Putamen (tissue), 1 donor: ENCODE results near the gene MTMR1.

ENCODE experiments used
- DNase-seq: peaks from one replicate; pipeline ENCODE4 v3.0.0-alpha.2; 2016; ENCODE audit warnings: low spot score

MTMR1 gene

GRCh38 chrX:150696866-150697265 lies 3.7 kb downstream of the MTMR1 start:
- no peak for DNase-seq

GRCh38 chrX:150697641-150698040 lies 4.4 kb downstream of the MTMR1 start:
- no peak for DNase-seq

DNA sequence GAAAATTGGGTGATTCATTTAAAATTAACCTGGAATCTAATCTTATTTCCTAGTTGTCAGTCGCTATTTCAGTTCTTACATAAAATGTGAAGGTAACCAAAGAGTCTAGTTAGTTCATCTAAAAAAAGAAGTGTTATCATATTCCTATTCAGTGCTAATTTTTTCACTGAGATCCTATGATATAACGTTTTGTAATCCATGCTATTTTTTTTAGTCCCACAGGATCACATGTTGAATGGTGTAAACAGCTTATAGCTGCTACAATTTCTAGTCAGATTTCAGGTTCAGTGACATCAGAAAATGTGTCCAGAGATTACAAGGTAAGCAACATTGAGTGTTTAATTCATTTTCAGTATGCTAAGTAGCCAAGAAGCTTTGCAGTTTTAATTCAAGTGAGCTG lies 5.8 kb downstream of the MTMR1 start:
- no peak for DNase-seq

DNA sequence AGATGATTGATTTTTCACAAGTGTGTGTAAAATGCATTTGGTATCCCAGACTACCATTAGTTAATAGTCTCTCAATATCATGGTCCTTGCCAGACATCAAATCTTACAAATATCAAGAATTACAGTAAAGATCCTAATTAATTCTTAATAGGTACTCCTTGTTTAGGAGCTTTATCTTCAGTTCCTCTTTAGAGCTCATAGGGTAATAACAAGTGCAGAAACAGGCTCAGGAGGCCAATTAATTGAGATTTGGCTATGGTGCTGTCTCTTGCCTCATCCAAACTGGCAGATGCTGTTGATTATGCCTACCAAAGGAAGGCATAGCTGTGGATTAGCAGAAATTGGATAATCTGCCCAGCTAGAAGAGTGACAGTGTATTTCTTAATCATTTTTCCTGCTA lies 6.9 kb downstream of the MTMR1 start:
- DNase-seq, result no peak

DNA sequence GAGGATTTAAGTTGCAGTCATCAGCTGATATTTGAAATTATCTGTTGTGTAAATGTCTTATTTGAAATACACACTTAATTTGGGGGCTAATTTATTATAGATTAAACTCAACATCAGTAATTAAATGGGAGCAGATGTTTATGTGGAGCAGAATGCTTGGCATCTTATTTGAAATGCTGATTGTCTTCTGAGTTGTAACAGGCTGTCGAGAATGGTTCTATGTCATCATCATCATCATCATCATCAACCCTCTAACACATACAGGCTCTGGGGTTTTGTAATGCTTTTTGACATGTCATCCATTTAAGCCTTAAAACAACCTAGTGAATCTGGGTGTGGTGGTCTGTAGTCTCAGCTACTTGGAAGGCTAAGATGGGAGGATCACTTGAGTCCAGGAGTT lies 8.2 kb downstream of the MTMR1 start:
- no peak for DNase-seq

DNA sequence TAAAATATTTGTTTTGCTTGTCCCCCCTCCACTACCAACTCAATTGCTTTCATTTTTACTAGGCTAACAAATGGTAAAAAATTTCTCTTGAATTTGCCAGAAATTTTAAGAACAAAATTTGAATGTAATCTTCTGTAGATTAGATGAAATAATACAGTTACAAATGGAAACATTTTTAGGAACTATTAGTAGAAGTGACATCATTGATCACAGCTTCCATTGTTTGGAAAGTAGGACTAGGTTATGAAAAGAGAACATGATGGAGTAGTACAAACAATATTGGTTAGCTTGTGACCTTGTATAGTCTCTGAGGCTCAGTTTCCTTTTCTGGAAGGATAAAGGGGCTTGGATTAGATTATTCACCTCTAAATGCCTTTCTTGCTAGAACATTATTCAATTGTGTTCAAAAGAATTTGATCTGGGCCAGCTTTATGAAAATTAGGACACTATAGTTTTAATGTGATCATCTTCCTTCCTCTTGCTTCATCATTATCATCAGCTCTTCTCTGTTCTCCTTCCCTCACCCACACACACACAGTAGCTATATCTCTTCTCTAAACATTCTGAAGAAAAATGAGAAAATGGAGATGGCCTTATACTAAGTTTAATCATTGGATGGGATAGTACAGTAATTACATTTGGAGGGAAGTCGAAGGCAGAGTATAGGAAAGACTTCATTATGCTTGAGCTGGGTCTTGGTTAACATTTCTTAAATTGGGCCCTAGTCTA lies 9.9 kb downstream of the MTMR1 start:
- DNase-seq, result no peak

DNA sequence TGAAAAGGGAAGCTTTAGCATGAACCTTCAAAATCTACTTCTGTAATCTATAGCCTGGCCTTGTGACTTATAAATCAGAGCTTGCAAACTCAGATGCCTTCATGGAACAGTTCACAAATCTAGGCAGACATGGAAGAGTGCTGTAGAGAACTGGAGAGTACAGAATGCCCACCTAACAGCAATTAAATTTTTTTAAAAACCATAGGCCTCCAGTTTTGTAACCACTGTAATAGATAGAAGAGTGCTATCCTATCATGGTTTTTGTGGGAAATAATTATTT lies 10.4 kb downstream of the MTMR1 start:
- DNase-seq, result no peak

DNA sequence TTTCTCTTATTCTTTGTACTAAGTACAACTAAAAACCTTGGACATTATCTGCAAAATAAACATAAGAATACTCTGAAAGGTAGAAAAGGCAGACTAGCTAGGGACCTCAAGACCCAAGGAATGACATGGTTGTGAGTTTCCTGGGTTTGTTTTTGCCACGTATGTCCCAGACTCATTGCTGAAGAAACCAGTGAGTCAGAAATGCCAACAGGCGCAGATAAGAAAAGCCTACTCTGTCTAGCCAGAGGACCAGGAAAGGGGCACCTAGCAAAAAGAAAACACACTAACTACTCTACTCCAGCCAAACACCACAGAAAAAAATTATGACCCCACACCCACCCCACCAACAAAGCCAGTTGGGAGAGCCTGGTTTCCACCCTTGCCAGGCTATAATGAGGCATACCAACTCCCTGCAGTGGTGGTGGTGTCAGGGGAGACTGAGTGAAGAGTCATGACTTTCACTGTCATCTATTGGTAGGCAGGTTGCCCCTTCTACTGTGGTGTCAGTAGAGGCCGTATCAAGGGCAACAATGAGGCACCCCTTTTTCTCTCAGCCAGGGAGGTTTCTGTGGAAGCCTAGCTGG lies 10.9 kb downstream of the MTMR1 start:
- no peak for DNase-seq

DNA sequence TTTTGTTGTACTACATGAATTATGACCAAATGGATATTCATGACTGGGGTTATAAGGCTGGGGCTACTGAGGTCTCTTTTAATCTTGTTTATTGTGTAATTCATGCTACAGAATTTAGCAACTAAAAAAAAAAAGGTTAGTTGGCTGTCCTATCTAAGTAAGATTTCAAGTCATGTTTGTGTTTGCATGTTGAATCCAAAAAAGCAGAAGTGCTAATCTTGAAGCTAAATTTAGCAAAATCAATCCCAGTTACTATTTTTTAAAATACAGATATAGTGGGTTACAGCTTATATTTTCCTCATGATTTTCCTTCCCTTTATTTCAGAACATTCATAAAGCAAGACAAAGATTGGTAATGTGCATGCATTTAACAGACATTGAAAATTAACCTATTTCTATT lies 19.4 kb downstream of the MTMR1 start:
- DNase-seq, result no peak

GRCh38 chrX:150715184-150715583 lies 22.0 kb downstream of the MTMR1 start:
- DNase-seq, result no peak

DNA sequence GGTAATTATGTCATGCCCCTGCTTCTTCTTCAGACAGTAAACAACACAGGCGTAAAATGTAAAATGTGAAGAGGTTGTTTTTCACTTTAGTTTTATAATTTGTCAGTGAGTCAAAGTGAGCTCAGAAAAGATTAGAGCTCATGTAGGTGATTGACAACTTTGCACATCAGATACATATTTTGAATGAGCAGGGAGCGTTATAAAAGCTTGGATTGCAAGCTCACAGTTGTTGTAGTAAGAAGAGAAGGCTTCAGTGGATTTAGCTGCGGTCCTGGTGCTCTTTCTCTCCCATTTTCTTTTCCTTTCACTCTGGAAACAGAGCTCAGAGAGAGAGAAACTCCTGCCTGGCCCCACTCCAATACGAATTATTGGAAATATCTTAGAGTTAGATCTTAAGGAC lies 26.4 kb downstream of the MTMR1 start:
- no peak for DNase-seq

DNA sequence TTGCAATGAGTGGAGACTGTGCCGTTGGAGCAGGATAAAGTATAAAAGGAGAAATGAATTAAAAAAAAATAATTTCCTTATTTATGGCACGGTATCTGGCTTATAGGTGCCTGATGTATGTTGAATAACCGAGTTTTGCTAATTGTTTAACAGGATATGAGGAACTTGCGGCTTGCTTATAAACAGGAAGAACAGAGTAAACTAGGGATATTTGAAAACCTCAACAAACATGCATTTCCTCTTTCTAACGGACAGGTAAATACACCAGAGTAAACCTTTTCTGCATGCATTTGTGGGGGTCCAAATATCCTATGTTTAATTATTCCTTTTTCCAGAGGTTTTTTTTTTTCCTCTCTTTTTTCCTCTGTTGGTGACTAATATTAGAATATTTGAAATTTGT lies 36.8 kb downstream of the MTMR1 start:
- DNase-seq, result no peak

- no peak for DNase-seq
These were observed 37.5 kb downstream of the MTMR1 start for GRCh38 chrX:150730719-150731118.

DNA sequence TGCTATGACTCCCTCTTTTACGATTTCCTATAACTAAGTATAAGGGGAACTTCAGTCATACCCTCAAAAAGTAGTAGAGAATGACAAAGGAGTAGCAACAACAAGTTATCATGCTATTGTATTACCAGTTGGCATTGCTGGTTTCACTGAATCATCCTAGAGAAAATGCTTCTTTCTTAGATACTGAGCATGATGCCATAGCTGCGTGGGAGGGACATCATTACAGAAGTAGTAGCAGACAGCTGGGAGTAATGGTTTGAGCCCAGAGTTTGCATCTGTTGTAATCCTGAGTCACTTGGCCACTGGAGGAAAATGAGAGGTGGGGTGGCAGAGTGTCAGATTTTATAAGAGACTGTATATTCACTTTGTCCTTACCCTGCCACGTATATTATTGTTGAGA lies 38.6 kb downstream of the MTMR1 start:
- DNase-seq, result no peak

DNA sequence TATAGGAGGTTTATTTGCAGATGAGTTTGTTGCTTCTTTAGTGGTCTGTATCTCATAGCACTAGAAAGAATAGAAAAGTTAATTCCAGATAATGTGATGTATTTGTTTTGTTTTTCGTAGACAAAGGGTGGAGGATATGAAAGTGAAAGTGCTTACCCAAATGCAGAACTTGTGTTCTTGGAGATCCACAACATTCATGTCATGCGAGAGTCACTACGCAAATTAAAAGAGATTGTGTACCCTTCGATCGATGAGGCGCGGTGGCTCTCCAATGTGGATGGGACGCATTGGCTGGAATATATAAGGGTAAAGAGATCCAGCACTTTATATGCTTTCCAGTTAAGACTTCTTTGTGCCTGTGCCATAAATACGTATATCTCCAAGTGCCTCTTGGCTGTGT lies 43.3 kb downstream of the MTMR1 start:
- DNase-seq, result no peak

DNA sequence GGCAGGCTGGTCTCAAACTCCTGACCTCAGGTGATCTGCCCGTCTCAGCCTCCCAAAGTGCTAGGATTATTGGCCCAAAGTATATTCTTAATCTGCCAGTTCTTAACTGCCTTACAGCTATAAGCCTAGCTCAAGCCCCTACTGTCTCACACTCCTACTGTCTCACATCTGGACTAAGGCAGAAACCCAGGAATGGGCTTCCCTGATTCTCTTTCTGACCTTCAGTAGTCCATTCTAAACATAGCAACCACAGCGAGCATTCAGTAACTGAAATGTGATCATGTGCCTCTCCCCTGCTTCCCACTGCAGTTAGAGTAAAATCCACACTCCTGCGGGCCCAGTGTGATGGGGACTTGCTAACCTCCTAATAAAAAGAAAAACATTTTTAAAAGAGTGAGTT lies 58.9 kb downstream of the MTMR1 start:
- DNase-seq, result no peak

GRCh38 chrX:150753357-150753756 lies 60.2 kb downstream of the MTMR1 start:
- DNase-seq, result no peak

GRCh38 chrX:150753968-150754367 lies 60.8 kb downstream of the MTMR1 start:
- DNase-seq, result no peak

GRCh38 chrX:150757371-150757770 lies 64.2 kb downstream of the MTMR1 start:
- no peak for DNase-seq

DNA sequence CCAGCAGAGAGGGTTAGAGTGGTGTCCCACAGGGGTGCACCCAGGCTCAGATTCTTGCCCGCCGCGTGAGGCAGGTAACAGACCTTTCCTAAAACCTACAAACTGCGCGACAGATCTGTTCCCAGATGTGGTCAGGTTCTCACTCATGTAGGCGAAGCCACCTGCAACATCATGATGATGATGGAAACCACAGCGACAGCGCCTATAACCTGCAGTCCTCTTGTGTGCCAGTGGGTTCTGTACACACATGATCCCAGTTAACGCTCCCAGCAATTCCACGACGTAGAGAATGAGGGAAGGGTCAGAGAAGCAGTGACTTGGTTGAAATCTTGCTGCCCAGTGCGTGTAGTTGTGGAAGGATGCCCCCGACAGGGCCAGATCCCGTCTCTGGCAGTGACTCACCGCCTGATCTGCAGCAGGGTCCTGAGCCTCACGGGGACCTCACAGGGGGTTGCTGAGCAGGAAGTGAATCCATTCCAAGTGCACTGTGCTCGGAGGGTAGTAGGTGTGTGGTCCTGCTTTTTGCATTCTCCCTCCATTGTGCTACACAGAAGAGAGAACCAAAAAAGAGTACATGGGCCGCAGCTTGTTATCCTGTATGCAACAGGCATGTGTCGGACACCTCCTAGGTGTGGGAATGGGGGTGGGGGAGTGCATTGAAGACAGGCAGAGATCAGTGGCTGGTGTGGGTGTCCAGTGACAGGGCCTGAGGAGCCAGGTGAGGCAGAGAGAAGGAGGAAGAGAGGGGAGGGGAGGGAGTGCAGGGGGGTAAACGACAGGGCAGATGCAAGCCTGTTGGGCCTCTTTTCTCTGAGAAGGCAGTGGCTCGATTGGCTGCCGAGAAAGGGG lies 66.6 kb downstream of the MTMR1 start:
- no peak for DNase-seq

- DNase-seq, result no peak
These were observed 68.1 kb downstream of the MTMR1 start for GRCh38 chrX:150761176-150761818.

GRCh38 chrX:150761819-150762216 lies 68.6 kb downstream of the MTMR1 start:
- no peak for DNase-seq
